ENCODE data around the gene ZNF133.
A peak's percentile ranks its signal among the peaks of the same experiment; 100 is the strongest.
"Not testable (repeated sequence)": the region's sequence is repeated elsewhere in the genome, so short reads cannot be mapped to it uniquely, and the experiment has no call there.

Gene ZNF133

DNA sequence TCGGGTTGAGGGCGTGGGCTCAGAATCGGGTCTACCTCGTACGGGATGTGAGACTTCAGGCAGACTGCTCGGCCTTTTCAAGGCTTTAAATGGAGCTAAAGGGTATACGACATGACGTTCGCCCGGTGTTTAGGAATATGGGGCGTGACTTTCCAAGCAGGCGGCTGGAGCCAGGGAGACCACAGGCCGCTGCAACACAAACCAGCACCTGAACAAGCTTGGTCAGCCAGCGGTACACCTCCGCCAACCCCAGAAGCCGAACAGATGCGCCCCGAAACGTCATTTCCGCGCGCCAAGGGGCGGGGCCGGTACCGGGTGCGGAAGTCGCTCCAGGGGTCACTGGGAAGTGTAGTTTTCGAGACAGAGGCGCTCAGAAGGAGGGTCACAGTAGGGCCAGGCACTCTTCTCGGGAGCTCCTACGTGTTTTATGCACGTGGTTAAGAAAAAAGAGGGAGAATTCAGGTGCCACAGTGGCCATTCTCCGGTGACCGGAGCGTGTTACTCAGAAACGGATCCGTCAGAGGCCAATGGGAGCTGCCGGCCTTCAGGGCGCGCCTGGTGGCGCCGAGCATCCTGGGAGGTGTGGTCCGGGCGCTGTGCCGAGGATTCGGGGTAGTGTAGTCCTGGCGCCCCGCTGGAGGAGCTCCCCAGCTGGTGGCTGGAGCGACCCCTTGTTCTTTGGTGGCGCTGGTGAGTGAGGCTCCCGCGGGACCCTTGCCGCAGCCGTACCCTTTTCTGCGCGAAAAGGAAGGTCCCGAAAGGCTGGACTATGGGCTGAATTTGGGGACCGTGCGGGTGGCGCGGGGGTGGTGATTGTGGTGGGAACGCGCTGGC lies at the start of gene ZNF133:
Gene ZNF133, plus strand, starts transcription at position 613 of the 834 bp plus-strand sequence. CDS start 17,160 bp downstream, outside the sequence.
- DNase-seq (ENCODE audit: low read depth in 3 of 3, low spot score in 1 of 3) = peak; percentile 85 to 98 (median 89)

DNA sequence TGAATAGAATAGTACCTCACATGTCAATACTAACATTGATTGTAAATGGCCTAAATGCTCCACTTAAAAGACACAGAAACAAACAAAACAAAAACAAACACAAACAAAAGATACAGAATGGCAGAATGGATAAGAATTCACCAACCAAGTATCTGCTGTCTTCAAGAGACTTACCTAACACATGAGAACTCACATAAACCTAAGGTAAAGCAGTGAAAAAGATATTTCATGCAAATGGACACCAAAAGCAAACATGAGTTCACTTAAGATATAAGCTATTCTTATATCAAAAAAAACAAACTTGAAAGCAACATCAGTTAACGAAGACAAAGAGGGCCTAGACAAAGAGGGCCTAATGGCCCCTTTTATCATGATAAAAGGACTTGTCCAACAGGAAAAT lies 47.3 kb upstream of the ZNF133 start:
- no peak for DNase-seq (ENCODE audit: low read depth in 3 of 3, low spot score in 1 of 3)

DNA sequence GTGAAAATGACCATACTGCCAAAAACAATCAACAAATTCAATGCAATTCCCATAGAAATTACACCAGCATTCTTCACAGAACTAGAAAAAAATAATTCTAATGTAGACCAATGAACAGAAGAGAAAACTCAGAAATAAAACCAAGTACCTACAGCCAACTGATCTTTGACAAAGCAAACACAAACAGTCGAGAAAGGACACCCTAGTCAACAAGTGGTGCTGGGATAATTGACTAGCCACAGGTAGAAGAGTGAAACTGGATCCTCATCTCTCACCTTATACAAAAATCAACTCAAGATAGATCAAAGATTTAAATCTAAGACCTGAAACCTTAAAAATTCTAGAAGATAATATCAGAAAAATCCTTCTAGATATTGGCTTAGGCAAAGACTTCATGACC lies 44.5 kb upstream of the ZNF133 start:
- DNase-seq (ENCODE audit: low read depth in 3 of 3, low spot score in 1 of 3) = no peak

DNA sequence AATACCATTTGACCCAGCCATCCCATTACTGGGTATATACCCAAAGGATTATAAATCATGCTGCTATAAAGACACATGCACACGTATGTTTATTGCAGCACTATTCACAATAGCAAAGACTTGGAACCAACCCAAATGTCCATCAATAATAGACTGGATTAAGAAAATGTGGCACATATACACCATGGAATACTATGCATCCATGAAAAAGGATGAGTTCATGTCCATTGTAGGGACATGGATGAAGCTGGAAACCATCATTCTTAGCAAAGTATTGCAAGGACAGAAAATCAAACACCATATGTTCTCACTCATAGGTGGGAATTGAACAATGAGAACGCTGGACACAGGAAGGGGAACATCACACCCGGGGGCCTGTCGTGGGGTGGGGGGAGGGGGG lies 39.8 kb upstream of the ZNF133 start:
- DNase-seq (ENCODE audit: low read depth in 3 of 3, low spot score in 1 of 3) = not testable (repeated sequence)

DNA sequence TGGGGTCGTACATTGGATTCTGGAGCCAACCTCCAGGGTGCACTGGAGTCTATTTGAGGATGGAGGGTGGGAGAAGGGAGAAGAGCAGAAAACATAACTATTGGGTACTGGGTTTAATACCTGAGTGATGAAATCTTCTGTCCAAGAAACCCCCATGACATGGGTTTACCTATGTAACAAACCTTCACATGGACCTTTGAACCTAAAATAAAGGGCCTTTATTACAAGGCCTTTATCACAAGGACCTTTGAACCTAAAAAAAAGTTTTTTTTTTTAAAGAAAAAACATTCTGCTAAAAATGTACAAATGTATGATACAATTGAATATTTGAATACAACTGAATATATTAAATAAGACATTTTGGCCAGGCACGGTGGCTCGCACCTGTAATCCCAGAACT lies 38.1 kb upstream of the ZNF133 start:
- DNase-seq (ENCODE audit: low read depth in 3 of 3, low spot score in 1 of 3) = no peak

DNA sequence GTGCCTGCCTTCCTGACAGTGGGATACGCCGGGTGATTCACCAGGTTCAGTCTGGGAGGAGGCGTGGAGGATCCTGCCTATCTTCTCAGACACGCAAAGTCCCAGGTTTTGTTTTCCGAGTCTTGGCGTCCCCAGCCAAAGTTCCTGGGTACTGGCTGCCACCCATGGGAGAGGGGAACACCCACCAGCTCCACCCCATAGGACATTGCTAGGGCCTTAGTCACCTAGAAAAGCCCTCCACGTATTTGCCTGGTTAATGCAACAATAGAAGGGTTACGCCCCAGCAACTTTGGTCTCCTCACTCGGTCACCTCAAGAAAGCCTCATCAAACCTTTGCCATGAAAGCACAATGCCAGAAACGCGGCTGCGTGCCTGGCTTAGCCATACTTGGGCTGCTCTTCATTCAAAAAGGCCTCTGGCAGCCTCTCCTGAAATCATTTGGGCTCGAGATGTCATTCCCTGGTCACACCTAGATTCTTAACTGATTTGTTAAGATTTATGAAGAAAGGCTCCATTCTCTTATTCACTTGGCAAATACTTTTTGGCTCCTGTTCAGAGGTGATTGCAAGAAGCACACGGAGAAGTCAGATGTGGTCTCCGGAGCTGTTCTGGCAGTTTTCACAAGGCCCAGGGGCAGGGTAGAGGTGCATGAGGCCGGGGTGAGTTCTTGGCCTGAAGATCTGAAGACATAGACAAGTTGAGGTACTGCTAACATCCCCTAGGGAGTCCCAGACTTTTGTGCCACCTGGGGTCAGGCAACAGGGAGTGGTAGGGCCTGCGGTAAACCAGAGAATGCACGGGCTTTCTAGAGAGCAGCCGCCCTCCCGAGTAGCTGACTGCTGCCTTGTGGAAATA lies 35.5 kb upstream of the ZNF133 start:
- no peak for DNase-seq (ENCODE audit: low read depth in 3 of 3, low spot score in 1 of 3)

DNA sequence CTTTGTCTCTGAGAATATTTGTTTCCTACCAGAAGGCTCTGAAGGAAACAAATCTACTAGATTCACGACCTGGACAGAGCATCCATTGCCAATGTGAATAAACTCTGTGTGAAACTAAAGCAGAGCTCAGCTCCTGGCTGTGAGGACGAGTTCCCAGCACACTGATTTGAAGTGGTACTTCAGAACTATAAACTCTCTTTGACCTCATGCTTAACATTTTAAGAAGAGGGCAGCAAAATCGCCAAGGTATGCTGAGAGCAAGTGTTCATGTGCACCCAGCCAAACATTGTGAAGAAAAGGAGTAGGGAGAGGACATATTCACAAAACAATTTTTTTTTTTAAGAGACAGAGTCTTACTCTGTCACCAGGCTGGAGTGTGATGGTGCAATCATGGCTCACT lies 33.7 kb upstream of the ZNF133 start:
- DNase-seq (ENCODE audit: low read depth in 3 of 3, low spot score in 1 of 3) = no peak

DNA sequence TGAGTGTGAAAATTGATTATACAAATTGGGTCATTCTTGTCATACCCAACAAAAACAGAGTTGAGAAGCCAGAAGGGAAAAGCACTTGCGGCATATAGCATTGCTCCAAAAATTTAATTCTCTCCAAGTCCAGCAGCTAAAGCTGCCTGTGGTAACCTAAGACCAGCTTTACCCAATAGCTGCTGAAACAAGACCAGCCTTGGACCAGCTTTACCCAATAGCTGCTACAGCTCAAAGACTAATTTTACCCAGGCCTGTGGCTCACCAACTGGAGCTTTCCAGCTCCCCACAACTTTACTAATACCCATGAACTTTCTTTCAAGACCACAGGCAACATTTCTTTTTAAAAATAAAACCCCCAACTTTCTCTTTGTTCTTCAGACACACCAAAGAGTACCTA lies 32.8 kb upstream of the ZNF133 start:
- no peak for DNase-seq (ENCODE audit: low read depth in 3 of 3, low spot score in 1 of 3)

DNA sequence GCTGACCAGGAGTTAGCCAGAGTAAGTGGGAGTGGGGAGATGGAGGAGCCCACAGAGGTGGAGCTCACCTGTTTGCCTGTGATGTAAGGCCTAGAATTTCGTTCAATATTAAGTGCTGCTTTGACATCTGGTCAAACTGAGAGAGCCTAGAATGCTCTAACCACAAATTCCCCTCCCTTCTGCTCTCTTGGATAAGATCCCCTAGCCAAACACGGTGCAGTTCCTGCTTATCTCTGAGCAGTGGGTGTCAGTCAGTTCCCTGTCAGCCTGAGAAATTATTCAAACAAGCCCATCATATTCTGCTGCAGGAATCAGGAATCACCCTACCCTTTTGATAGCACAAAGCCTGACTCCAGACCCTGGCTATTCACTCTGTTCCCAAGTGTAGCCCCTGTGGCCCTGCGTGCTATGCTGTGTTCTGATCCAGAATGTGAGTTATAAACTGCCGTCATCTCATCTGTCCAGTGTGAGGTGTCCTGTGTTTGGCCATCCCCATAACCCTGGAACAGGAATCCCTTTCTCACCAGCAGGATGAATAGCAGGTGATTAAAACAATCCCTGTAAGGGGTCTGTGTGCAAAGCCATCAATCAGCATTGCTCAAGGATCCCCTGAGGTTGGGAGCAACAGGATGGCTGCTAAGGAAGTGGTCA lies 31.8 kb upstream of the ZNF133 start:
- no peak for DNase-seq (ENCODE audit: low read depth in 3 of 3, low spot score in 1 of 3)

DNA sequence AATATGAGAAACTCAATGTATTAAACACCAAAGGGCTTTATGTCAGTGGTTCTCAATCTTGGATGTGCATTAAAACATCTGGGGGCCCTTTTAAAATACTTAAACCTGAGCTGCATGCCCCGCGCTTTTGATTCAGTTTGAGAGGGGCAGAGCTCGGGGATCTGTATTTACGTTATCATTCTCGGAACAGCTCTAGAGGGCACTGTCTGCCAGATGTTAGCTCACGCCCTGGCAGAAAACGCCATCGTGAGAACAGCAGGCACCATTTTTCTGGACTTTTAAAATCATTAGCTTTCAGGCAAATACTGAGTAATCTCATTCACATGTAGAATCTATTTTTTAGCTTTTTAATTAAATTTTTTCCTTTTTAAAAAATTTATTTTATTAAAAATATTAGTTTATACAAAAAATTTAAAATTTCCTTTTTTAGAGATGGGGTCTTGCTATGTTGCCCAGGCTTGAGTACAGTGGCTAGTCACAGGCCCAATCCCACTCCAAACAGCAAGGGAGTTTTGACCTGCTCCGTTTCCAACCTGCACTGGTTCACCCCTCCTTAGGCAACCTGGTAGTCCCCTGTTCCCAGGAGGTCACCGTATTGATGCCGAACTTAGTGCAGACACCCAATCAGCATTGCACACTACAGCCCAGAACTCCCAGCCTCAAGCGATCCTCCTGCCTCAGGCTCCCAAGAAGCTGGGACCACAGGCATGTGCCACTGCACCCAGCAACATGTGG lies 30.0 kb upstream of the ZNF133 start:
- DNase-seq (ENCODE audit: low read depth in 3 of 3, low spot score in 1 of 3) = no peak

DNA sequence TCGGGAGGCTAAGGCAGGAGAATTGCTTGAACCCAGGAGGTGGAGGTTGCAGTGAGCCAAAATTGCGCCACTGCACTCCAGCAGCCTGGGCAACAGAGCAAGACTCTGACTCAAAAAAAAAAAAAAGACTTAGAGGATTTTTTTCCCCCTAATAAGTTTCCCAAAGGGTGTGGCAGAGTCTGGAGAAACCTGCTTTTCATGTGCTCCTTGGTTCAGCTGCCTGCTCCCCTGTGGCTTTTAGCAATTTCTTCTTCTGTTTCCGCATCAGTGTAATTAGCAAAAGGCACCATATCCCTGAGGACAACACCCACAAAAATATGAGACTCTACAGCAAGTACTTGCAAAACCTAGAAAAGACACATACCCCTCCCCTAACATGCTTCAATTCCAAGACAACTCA lies 28.6 kb upstream of the ZNF133 start:
- DNase-seq (ENCODE audit: low read depth in 3 of 3, low spot score in 1 of 3) = no peak

DNA sequence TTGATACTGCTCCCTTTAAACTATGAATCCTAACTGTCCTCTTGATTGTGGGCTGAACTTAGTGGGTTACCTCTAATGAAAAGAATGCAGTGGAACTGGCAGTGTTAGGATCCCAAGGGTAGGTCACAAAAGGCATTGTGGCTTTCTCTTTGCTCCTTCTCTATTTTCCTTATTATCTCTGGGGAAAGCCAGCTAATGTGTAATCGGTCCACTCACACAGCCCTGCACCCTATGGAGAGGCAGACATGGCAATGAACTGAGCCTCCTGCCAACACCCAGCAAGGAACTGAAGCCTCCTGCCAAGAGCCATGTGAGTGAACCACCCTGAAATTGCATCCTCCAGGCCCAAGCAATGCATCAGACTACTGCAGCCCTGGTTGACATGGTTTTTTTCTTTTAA lies 24.6 kb upstream of the ZNF133 start:
- no peak for DNase-seq (ENCODE audit: low read depth in 3 of 3, low spot score in 1 of 3)

DNA sequence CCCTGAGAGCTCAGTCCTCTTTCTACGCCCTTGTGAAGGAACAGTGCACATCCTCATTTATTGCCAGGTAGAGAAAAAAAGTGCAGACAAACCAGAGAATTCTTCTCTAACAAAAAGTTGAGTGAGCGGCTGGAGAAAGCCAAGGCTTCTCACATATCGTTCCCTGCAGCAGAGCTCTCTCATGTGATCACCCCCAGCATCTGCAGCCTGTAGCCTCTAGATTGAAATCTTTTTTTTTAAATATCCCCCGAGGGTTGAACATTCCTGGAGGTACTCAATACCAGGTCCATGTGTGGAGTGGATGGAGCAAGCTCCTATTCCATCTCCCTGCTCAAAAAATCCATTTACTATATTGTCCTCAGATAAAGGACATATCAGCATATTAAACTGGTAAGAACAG lies 22.9 kb upstream of the ZNF133 start:
- no peak for DNase-seq (ENCODE audit: low read depth in 3 of 3, low spot score in 1 of 3)

DNA sequence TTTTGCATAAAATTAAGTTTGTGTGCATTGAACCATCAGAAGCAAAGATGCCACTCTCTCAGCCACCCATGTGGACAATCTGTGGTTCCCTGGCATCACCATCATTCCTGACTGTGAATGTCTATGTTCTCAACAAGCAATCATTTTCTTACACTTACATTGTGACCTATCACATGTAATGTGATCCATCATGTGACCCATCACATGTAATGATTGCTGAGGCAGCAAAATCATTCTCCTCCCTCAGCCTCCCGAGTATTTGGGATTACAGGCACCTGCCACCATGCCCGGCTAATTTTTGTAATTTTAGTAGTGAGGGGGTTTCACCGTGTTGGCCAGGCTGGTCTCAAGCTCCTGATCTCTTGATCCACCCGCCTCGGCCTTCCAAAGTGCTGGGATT lies 22.0 kb upstream of the ZNF133 start:
- no peak for DNase-seq (ENCODE audit: low read depth in 3 of 3, low spot score in 1 of 3)

DNA sequence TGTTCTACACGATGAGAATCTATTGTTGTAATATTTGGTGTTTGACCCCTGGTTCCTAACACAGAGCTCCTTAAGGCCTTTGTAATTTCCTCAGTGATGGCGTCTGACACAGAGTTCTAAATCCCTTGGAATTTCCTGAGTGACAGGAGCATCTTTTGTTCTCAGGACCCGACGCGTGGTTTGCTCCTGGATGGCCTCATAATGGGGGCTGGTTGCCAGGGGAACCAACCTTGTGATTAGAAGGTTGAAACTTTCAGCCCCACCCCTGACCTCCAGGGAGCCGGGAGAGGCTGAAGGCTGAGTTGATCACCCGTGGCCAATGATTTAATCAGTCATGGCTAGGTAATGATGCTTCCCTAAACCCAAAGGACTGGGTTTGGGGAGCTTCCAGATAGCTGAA lies 20.5 kb upstream of the ZNF133 start:
- no peak for DNase-seq (ENCODE audit: low read depth in 3 of 3, low spot score in 1 of 3)

DNA sequence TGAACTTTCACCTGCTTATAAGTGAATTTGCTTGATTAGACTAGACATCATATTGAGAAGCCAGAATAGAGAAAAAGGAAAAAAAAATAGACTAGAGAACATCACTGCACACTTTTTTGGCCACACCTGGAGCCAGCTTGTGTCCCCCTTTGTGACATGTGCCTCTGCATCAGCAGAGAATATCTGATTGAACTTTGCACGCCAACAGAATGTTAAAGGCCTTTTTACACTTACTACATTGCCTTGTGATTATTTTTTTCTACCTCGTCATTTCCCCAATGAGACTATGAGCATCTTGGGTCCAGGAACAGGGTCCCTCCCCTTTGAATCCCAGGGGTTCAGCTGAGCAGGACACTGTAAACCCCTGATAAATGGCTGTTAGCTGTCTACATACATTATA lies 17.2 kb upstream of the ZNF133 start:
- DNase-seq (ENCODE audit: low read depth in 3 of 3, low spot score in 1 of 3) = no peak

DNA sequence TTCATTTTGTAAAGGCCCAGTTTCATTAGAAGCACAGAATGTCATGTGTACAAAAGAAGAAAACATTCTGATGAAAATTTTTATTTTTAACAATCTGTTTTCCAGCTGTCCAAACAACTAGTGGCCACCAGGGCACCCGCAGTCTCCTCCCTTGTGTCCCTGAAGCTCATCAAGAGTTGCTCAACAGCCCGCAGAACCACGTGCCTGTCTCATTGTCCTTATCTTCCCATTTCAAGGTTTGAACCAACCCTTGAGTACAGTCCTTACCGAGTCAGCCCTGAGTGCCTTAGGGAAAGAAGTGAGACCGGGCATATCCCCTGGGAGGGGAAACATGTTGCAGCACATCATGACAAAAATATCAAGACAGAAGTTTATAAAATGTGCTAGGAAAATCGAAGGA lies 15.9 kb upstream of the ZNF133 start:
- DNase-seq (ENCODE audit: low read depth in 3 of 3, low spot score in 1 of 3) = no peak

DNA sequence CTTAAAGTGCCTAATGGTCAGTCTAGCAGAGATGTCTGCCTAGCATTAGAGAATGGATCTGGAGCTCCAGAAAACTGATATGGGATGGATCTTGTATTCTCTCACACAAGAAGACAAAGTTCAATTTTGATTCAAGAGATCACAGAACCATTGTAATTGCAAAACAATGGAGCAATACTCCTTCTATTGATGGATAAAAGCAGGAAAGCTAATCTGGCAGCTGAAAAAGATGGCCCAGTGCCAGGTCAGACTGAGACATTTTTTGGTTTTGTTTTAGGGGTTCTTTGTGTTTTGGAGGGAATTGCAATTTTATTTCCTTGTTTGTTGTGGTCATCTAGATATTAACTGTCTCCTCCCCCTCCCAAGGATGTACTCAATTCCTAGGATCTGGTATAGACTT lies 14.6 kb upstream of the ZNF133 start:
- no peak for DNase-seq (ENCODE audit: low read depth in 3 of 3, low spot score in 1 of 3)

DNA sequence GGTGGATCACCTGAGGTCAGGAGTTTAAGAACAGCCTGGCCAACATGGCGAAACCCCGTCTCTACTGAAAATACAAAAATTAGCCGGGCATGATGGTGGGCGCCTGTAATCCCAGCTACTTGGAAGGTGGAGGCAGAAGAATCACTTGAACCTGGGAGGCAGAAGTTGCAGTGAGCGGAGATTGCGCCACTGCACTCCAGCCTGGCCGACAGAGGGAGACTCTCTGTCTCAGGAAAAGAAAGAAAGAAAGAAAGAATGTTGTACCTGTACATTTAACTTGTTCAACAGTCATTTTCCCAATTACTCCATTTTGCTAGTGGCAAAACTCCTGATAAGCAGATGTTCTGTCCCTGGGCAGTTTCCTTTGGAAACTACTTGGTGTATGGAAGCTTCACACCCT lies 12.4 kb upstream of the ZNF133 start:
- DNase-seq (ENCODE audit: low read depth in 3 of 3, low spot score in 1 of 3) = not testable (repeated sequence)

DNA sequence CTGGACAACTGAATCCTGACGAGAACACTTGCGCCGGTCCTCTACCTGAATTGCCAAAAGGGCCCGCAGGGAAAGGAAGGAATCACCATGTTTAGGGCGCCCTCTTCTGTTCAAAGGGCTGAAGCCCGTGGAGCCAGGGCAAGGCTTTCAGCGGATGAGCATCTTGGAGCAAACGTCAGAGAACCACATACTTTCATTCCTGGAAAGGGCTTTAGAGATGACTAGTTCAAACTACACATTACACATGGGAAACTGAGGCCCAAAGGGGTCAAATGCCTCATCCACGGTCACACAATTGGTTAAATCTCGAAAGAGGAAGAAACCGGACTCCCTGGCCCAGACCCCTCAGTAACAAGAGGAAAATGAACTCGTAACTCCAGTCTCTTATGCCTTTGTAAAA lies 11.5 kb upstream of the ZNF133 start:
- DNase-seq (ENCODE audit: low read depth in 3 of 3, low spot score in 1 of 3) = peak in 1 of 3 donors; percentile 18

DNA sequence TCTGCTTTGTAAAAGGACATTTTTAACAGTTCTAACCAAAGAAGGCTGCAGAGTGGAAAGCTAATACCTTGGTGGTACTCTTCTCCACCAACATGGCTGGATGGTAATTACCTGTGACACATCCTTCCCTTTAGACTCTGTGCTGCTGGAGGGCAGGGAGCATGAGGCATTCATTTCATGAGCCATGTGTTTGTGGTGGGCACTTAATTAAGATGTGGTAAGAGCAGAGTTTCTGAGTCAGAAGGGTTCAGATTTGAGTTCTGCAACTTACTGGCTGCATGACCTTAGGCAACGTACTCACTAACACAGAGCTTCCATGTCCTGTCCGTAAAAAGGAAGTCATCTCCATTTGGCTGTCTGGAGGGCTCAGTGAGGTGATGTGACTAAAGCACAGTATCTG lies 9.1 kb upstream of the ZNF133 start:
- no peak for DNase-seq (ENCODE audit: low read depth in 3 of 3, low spot score in 1 of 3)

All from stimulated activated CD4-positive, alpha-beta T cell treated with anti-CD3 and anti-CD28 coated beads, TNF-alpha, amount 100 ng/mL, for 1 hour (primary cell).